GM19025 (cell line): ENCODE results near the gene SLC12A6.
"Not testable (repeated sequence)": the region's sequence is repeated elsewhere in the genome, so short reads cannot be mapped to it uniquely, and the experiment has no call there.

Experiments used
- ATAC-seq: cut with Tn5 transposase; IDR thresholded peaks from one replicate; pipeline ENCODE4 v1.9.1; 2021; ENCODE audit warnings: mild to moderate bottlenecking, low read depth, moderate library complexity; ENCODE audit not compliant: unreplicated experiment

Gene SLC12A6

DNA sequence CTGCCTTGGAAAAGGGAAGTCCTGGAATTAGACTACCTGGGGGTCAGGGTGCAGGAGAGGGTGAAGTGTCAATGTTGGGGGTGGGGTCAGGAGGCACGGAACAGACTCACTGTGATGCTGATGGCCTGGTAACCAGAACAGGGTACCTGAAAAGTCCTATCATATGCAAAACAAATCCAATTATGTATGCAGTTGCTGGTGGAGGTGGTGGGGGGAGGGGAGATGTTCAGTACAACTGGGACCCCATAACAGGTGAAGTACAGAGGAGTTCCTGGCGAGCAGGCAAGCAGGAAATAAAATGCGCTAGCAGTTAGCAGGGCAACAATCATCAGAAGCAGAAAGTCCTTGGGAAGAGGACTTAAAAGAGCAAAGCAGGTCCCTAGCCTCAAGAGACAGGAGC is 123.4 kb downstream of the SLC12A6 start:
- ATAC-seq, result no peak

DNA sequence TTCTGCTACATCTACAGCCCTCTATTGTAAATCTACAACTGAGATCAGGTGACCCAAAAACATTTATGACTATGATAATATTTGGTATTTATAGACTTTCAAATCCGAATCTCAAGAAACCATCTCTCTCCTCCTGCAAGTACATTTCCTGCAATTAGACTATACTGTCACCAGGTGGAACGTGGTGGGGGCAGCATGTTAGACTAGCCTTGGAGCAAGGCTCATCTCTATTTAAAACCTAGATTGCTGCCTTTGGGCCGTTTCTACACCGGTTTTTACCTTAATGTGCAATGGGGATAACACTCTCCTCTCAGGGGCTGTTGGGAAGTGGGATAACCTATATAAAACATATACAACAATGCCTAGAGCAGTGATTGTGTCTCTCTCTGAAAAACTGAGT is 123.9 kb downstream of the SLC12A6 start:
- no peak for ATAC-seq

DNA sequence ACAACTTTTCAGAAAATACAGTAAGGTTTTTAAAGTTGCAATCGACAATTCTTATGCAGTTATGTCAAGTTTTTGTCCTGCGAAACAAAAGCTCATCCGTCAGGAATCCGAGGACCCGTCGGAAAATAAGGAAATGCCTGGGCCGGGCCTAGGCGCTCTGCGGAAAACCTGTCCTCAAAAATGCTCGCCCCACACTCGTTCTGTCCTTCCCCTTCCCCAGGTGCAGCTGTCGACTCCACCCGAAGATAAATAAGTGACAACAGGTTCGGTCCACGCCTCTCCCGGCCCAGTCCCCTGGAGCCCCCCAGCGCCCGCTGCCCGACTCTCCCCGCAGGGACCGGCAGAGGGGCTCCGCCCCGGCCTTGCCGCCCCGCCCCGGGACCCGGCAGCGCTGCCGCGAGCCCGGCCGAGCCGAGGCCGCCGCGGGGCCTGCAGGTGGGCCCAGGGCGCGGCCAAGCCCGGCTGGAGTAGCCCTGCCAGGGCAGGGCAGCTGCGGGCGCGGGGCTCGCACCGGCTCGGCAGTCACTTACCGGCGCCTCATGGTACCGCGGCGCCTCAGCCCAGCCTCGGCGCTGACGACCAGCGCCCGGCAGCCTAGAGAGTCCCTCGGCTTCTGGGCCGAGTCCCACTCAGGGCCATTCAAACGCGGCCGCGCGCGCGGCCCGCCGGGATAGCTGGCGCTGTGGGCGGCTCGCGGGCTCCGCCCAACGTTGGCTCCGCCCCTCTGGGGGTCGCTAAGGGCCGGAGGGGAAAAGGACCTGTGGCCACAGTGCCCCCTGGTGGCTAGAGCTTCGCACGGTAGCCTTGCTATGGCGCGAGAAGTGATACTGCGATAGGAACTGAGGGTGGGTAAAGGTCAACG is 127.9 kb downstream of the SLC12A6 start, which contains the start of gene KATNBL1:
Gene KATNBL1 (minus strand): TSS at position 676 of the 862 bp plus-strand sequence. CDS start 46,420 bp downstream, outside the sequence.
- peak; percentile 96 for ATAC-seq

DNA sequence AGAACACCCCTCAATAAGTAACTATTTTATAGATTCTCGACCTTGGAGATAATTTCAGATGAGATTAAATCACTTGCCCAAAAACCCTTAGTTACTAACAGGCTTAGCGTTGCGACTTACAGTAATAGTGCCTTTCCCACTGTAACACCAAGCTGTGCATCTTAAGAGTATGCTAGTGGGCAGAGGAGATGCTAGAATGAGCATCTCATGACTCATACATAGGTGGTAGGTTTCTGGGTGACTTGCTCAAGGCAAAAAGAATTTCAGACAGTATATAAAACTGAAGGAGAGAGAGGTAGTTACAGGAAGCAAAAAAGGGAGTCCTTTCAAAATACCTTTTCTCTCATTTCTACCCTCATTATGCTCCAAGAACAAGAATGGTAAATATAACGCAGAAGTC is 131.6 kb downstream of the SLC12A6 start:
- ATAC-seq, result no peak

DNA sequence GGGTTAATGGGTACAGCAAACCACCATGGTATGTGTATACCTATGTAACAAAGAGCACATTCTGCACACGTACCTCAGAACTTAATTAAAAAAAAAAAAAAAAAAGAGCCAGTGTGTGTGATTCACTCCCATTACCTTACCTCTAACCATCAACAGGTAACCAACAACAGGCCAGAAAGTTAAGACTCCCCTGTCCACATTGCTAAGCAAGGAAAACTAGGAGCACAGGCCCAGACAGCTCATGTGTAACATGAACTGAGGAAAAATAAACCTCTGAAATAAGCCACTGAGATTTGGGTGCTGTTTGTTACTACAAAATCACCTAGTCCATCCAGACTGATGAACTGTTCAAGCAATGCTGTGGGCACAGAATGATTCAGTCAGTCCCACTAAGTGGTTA is 133.6 kb downstream of the SLC12A6 start:
- ATAC-seq, result no peak

DNA sequence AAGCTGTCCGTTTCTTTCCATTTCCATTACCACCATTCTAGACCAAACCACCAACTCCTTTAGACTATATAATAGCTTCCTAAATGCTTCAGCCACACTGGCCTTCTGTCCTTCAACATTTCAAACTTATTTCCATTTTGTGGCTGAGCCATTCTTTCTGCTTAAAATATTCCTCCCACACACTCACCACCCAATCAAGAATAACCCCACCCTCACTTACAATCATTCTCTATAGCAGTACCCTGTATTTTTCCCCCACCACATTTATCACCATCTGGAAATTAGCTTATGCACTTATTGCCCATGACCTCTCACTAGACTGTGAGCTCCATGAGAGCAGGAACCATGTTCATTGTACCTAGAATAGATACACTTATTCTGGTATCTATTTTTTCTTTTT is 134.3 kb downstream of the SLC12A6 start:
- no peak for ATAC-seq

DNA sequence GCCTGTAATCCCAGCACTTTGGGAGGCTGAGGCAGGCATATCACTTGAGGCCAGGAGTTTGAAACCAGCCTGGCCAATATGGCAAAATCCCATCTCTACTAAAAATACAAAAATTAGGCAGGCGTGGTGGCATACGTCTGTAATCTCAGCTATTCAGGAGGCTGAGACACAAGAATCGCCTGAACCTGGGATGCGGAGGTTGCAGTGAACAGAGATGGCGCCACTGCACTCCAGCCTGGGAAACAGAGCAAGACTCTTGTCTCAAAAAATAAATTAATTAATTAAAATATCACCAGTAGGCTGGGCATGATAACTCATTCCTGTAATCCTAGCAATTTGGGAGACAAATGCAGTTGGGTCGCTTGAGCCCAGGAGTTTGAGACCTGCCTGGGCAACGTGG is 144.3 kb downstream of the SLC12A6 start:
- ATAC-seq, result not testable (repeated sequence)

DNA sequence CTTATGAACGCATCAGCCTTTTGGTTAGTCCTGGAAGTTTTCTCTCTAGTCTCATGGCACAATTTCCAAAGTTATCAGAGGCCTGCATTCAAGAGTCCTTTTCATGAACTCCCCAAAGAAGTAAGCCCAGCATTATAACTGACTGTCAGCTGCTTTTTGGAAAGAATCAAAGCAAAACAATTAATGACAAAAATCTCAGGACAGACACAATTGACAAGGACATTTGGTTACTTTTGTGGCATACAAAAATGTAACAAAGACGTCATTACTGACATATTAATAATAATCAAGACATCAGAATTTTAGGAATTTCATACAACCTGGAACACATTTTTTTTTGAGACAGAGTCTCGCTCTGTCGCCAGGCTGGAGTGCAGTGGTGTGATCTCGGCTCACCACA is 148.9 kb downstream of the SLC12A6 start:
- ATAC-seq, result no peak

DNA sequence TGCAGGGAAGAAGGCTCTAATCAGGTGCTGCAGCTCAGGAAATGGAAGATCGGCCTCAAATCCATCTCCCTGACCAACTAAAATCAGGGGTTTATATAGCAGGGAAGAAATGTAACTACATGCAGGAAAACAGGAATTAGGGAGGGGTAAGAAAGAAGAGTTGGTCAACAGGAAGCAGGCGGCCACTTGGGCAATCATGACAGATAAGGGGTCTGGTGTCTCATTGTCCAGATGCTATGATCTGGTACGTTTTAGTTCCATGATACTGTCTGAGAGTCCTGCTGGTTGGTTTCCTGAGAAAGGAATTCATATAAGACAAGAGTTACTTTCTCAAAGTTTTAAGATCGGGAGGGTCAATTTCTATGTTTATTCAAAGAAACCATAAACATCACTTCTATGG is 151.9 kb downstream of the SLC12A6 start:
- ATAC-seq, result no peak

DNA sequence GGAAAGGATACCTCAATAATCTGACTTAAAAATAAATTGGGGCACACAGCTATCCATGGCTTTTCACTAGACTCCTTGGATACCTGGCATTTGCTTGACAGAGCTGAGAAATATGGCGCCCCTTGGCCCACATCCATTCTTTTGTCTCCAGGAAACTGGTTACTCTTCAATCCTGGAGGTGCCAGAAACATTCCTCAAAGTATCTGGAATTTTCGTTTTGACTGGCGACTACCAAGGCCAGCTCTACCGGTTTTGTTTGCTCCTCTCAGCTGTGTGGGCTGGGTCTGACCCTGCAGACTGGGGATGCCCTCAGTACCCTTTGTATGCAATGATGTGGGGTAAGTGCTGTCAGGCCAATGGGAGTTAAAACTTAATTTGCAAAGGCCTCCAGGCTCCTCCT is 154.6 kb downstream of the SLC12A6 start:
- no peak for ATAC-seq
